Ascending aorta (tissue), 2 donors: Measurements from ENCODE around the gene CLCN4. TPM values are rescaled to one million over a fixed set of nuclear protein-coding genes. Genes with fewer than 3 reads are reported as not detected.

ENCODE experiments used
- DNase-seq, 2 donors: peaks; one replicate each; pipeline ENCODE4 v3.0.0-alpha.2; 2019; ENCODE audit warnings: low spot score in 2 of 2
- H3K27ac ChIP-seq, 2 donors: fragments of 200-600 bp; sonication (generic); one replicate each; pipeline ENCODE4 v1.5.1; 2016 to 2017; ENCODE audit warnings: mild to moderate bottlenecking in 1 of 2
- H3K27me3 ChIP-seq: fragments of 200-600 bp; sonication (generic); one replicate; pipeline ENCODE4 v1.5.1; 2017
- H3K36me3 ChIP-seq, 2 donors: fragments of 200-600 bp; sonication (generic); one replicate each; pipeline ENCODE4 v1.5.1; 2016
- H3K4me1 ChIP-seq, 2 donors: fragments of 200-600 bp; sonication (generic); one replicate each; pipeline ENCODE4 v1.5.1; 2016 to 2017; ENCODE audit warnings: mild to moderate bottlenecking in 1 of 2
- H3K4me3 ChIP-seq, 2 donors: fragments of 200-600 bp; sonication (generic); one replicate each; pipeline ENCODE4 v1.5.1; 2016 to 2017; ENCODE audit warnings: mild to moderate bottlenecking in 1 of 2
- H3K9me3 ChIP-seq, 2 donors: fragments of 200-600 bp; sonication (generic); one replicate each; pipeline ENCODE4 v1.5.1; 2016
- CTCF ChIP-seq, 3 experiments: fragments of 200-600 bp in 2 of 3; fragments of 450-650 bp in 1 of 3; sonication (generic) in 2 of 3; IDR thresholded peaks; one replicate each; pipeline ENCODE4 v1.5.1; 2016 to 2019; ENCODE audit warnings: antibody characterized with exemption in 3 of 3, mild to moderate bottlenecking in 1 of 3, moderate library complexity in 1 of 3
- intact Hi-C: fragments of 100-400 bp; cut with DNase I; formaldehyde crosslinking; loops from one replicate; pipeline ENCODE4 v1.15.1; 2023
- total RNA-seq: library from RNA; depleted of rRNA; stranded (reverse); fragments of >200 nt; gene quantifications from one replicate; pipeline ENCODE4 v1.1.0, GENCODE V29; 2016

Gene CLCN4
- total RNA-seq, 1 donor from 2014 or later, result 4.4 TPM

DNA sequence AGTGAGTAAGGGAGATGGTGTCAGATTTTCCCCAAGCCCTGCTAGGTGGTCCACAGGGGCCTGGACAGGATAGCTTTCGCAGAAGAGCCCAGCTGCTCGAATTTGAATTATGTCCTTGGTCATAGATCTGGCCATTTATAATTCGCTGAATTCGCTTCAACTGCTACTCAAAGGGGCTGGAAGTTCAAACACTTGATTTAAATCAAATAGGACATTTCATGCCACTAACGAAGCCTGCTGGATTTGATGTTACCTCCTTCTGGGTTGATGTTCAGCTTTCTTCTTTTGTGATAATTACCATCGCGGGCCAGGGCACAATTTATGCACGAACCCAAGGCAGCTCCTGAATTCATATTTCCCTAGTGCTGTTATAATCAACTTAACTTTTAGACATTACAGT lies 67.0 kb downstream of the CLCN4 start:
- TF ChIP-seq CTCF (IDR thresholded peaks at IDR 0.05), result no peak
- Histone ChIP-seq H3K4me1 (no peaks in the 10 kb centered on the region), H3K27me3 (no peaks in the 10 kb centered on the region)

GRCh38 chrX:10230222-10230621 lies 73.4 kb downstream of the CLCN4 start:
- H3K4me1 ChIP-seq, result no peaks in the 10 kb centered on the region
- H3K4me3 ChIP-seq, result no peak overlapping the region
- no peaks in the 10 kb centered on the region for H3K9me3 ChIP-seq
- no peaks in the 10 kb centered on the region for H3K36me3 ChIP-seq
- TF ChIP-seq CTCF (IDR thresholded peaks at IDR 0.05), result no peak
- no peak overlapping the region for H3K27ac ChIP-seq
- no peak for DNase-seq
- no peaks in the 10 kb centered on the region for H3K27me3 ChIP-seq
- intact Hi-C loops, result no loop called here

More for the DNA sequence above, 67.0 kb downstream of the CLCN4 start:
- Histone ChIP-seq H3K27ac (no peak overlapping the region), H3K4me3 (no peak overlapping the region), H3K36me3 (no peaks in the 10 kb centered on the region), H3K9me3 (no peaks in the 10 kb centered on the region)
- intact Hi-C loops, result no loop called here
- DNase-seq, result no peak

DNA sequence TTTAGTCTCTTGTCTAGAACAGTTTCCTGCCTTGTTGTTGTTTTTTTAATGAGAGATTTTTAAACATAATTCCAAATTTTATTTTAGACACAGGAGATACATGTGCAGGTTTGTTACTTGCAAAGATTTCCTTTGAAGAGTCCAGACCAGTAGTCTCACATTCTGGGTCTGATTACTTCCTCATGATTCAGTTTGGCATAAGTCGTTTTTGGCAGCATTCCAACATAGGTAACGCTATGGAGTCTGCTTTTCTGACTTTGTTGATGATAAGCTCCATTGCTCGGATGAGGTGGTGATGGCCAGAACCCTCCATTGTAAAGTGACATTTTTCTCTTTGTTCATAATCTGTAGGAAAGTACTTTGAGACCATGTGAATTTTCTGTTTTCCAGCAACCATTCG lies 74.7 kb downstream of the CLCN4 start:
- no peak for TF ChIP-seq CTCF (IDR thresholded peaks at IDR 0.05)
- intact Hi-C loops, result no loop called here
- no peaks in the 10 kb centered on the region for H3K36me3 ChIP-seq
- no peaks in the 10 kb centered on the region for H3K4me1 ChIP-seq
- H3K27ac ChIP-seq, result no peak overlapping the region
- H3K4me3 ChIP-seq, result no peak overlapping the region
- H3K27me3 ChIP-seq, result no peaks in the 10 kb centered on the region
- H3K9me3 ChIP-seq, result no peaks in the 10 kb centered on the region
- DNase-seq, result no peak

GRCh38 chrX:10233173-10233572 lies 76.4 kb downstream of the CLCN4 start:
- Histone ChIP-seq H3K9me3 (no peaks in the 10 kb centered on the region), H3K36me3 (no peaks in the 10 kb centered on the region), H3K4me3 (no peak overlapping the region), H3K27ac (no peak overlapping the region), H3K4me1 (no peaks in the 10 kb centered on the region), H3K27me3 (no peaks in the 10 kb centered on the region)
- no peak for DNase-seq
- no peak for TF ChIP-seq CTCF (IDR thresholded peaks at IDR 0.05)
- intact Hi-C loops, result no loop called here

DNA sequence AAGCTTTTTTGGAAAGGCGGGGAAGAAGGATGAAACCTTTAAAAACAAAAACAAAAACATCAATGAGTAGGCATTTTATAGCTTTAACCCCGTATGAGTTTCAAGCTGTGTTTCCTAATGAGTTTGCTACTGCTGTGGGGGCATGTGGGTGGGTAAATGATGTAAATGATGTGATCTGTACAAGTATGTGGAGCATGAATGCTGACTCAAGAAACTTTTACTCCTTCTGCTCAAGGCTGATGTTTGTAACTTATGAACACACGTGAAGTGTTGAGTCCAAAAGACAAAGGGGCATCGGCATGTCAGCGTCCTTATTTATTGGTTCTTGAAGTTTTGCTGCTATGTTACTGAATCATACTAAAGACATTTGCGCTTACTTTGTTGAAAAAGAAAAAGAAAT lies 76.9 kb downstream of the CLCN4 start:
- Histone ChIP-seq H3K36me3 (no peaks in the 10 kb centered on the region), H3K27ac (no peak overlapping the region), H3K27me3 (no peaks in the 10 kb centered on the region), H3K4me1 (no peaks in the 10 kb centered on the region), H3K9me3 (no peaks in the 10 kb centered on the region), H3K4me3 (no peak overlapping the region)
- DNase-seq, result no peak
- no peak for TF ChIP-seq CTCF (IDR thresholded peaks at IDR 0.05)
- intact Hi-C loops, result no loop called here

- no peak for DNase-seq
- Histone ChIP-seq H3K4me1 (no peaks in the 10 kb centered on the region), H3K27ac (no peak overlapping the region), H3K9me3 (no peaks in the 10 kb centered on the region), H3K36me3 (no peaks in the 10 kb centered on the region), H3K27me3 (no peaks in the 10 kb centered on the region), H3K4me3 (no peak overlapping the region)
- TF ChIP-seq CTCF (IDR thresholded peaks at IDR 0.05), result no peak
- intact Hi-C loops, result no loop called here
These were observed 79.1 kb downstream of the CLCN4 start for GRCh38 chrX:10235851-10236250.
